HFFc6 (cell line): ENCODE data around the gene BCL2. TPM values are rescaled to one million over a fixed set of nuclear protein-coding genes. Genes with fewer than 3 reads are reported as not detected.

Source experiments
- DNase-seq: peaks from one replicate; pipeline ENCODE4 v3.0.0-alpha.2; 2018
- H3K27ac Mint-ChIP-seq: 2 replicates; pipeline ENCODE4 v1.8.0; 2020; ENCODE audit warnings: mild to moderate bottlenecking, mixed read lengths
- H3K27me3 Mint-ChIP-seq: 2 replicates; pipeline ENCODE4 v1.8.0; 2021; ENCODE audit warnings: mild to moderate bottlenecking, moderate library complexity, mixed read lengths; ENCODE audit not compliant: insufficient read depth
- H3K36me3 Mint-ChIP-seq: 2 replicates; pipeline ENCODE4 v1.8.0; 2021; ENCODE audit warnings: low read depth, mixed read lengths
- H3K4me1 Mint-ChIP-seq: 2 replicates; pipeline ENCODE4 v1.8.0; 2020; ENCODE audit warnings: low read depth, mixed read lengths
- H3K4me3 Mint-ChIP-seq: 2 replicates; pipeline ENCODE4 v1.8.0; 2020; ENCODE audit warnings: mild to moderate bottlenecking, moderate library complexity, mixed read lengths
- H3K9me3 Mint-ChIP-seq: 2 replicates; pipeline ENCODE4 v1.8.0; 2020; ENCODE audit warnings: mild to moderate bottlenecking, mixed read lengths
- total RNA-seq, 6 experiments: library from RNA; stranded (reverse); fragmentation: NEBNext Ultra II Directional; extraction: Animal tissue kit (Norgen Biotek cat#: 25700); gene quantifications; 2 replicates in 1 of 6; 3 replicates in 5 of 6; pipeline ENCODE4 v1.2.3, GENCODE V29; 2021
- TF ChIP-seq, protein P1 (sequence below): fragments of 200-600 bp; sonication (generic); IDR thresholded peaks from 2 replicates; pipeline ENCODE4 v1.5.0; 2021; ENCODE audit warnings: antibody characterized with exemption, mild to moderate bottlenecking

BCL2 gene
- total RNA-seq, 6 experiments from 2014 or later, result 0.17 to 1.1 (median 0.95) TPM

DNA sequence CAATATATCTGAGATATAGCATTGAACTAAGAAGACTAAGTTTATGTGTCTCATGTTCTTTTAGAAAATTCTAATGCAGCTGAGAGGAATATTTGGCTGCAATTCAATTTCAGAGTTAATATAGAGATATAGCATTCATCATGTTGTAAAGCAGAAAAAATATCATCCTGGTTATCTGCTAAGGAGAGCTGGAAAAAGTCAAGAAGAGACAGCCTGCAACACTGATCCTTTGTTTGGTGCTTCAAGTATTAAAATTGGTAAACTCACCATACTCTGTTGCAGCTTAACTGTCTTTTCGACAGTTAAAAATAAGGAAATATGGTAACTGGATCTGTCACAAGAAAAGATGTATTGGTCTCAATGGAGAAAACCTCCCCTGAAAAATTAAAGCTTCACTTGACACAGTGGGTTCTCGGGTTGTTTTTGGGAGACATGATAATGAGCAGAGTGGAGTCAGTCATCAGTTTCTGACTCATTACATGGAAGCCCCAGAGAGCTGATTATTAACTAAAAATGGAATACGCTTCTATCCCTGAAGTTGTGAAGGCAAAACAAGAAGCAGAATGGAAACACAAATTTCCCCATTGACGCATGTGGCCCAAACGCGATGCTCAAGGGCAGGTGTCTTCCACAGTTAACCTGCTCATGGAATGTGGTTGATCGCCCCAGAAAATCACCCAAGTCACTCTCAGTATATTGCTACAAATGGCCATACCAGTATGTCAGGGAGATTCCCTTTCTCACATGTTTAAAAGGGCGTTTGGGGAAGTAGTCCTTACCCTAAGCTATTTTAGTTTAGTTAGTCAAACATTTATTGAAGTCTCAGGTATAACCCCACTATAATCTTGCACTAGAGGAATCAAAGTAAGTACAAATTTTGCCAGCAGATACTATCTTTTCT is 8.2 kb downstream of the BCL2 start:
- Mint-ChIP-seq H3K27me3 (peaks cover 38% of the 10 kb centered on the region; the same call in 1 of the 2 replicates), H3K4me1 (no peaks in the 10 kb centered on the region; the same call in 1 of the 2 replicates), H3K27ac (no peak overlapping the region), H3K4me3 (no peak overlapping the region), H3K36me3 (no peaks in the 10 kb centered on the region), H3K9me3 (no peaks in the 10 kb centered on the region)
- DNase-seq, result no peak
- TF ChIP-seq, protein P1, sequence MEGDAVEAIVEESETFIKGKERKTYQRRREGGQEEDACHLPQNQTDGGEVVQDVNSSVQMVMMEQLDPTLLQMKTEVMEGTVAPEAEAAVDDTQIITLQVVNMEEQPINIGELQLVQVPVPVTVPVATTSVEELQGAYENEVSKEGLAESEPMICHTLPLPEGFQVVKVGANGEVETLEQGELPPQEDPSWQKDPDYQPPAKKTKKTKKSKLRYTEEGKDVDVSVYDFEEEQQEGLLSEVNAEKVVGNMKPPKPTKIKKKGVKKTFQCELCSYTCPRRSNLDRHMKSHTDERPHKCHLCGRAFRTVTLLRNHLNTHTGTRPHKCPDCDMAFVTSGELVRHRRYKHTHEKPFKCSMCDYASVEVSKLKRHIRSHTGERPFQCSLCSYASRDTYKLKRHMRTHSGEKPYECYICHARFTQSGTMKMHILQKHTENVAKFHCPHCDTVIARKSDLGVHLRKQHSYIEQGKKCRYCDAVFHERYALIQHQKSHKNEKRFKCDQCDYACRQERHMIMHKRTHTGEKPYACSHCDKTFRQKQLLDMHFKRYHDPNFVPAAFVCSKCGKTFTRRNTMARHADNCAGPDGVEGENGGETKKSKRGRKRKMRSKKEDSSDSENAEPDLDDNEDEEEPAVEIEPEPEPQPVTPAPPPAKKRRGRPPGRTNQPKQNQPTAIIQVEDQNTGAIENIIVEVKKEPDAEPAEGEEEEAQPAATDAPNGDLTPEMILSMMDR, result no peak

DNA sequence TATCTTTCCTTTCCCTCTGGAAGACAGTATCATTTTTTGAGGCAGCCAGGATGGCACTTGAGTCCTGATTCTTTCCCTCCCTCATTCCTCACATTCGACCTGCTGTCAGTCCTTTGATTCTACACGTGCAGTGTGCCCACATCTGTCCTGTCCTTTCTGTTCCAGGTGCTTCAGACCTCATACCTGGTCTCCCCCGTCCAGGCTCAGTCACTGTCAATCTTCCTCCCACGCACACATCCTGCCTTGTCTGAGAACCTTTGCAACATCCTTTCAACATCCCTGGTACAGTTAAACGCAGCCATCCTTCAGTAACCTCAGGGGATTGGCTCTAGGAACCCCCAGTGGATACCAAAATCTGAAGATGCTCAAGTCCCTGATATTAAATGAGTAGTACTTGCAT is 10.1 kb downstream of the BCL2 start:
- no peak overlapping the region for H3K27ac Mint-ChIP-seq
- TF ChIP-seq, protein P1, result no peak
- H3K4me1 Mint-ChIP-seq, result no peaks in the 10 kb centered on the region; the same call in 1 of the 2 replicates

DNA sequence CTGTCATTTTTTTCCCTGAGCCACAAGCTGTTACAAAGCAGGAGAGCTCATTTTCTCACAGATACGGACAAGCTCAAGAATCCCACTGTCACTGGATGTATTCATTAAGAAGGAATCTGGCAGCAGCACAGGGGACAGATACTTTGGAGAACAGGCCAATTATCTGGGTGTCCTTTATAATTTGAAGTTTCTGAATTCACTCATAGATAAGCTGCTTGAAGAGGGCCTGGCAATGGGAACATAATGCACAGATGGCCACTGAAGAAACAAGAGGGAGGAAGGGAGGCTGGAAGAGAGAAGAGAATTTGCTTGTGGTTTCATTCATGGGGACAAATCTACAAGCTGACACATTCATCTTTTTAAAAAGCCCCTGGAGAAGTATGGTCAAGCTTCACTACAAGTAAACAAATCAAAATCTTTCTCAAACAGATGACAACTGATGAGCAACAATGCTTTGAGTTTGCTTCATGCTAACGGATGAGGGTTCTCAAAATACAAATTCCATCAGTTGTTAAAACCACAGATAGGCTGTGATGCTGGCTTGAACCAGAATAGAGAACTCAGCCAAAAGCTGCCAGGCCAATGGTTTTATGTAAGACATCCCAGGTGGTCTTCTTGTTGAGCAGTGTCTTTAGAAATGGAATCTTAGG is 11.9 kb downstream of the BCL2 start:
- Mint-ChIP-seq H3K9me3 (no peaks in the 10 kb centered on the region), H3K27ac (no peak overlapping the region), H3K4me3 (no peak overlapping the region), H3K27me3 (peaks cover 23% of the 10 kb centered on the region; the same call in 1 of the 2 replicates), H3K4me1 (no peaks in the 10 kb centered on the region; the same call in 1 of the 2 replicates), H3K36me3 (no peaks in the 10 kb centered on the region)
- TF ChIP-seq, protein P1, result no peak
- no peak for DNase-seq

More for the DNA sequence above, 10.1 kb downstream of the BCL2 start:
- Mint-ChIP-seq H3K27me3 (peaks cover 34% of the 10 kb centered on the region; the same call in 1 of the 2 replicates), H3K4me3 (no peak overlapping the region), H3K36me3 (no peaks in the 10 kb centered on the region), H3K9me3 (no peaks in the 10 kb centered on the region)
- no peak for DNase-seq

DNA sequence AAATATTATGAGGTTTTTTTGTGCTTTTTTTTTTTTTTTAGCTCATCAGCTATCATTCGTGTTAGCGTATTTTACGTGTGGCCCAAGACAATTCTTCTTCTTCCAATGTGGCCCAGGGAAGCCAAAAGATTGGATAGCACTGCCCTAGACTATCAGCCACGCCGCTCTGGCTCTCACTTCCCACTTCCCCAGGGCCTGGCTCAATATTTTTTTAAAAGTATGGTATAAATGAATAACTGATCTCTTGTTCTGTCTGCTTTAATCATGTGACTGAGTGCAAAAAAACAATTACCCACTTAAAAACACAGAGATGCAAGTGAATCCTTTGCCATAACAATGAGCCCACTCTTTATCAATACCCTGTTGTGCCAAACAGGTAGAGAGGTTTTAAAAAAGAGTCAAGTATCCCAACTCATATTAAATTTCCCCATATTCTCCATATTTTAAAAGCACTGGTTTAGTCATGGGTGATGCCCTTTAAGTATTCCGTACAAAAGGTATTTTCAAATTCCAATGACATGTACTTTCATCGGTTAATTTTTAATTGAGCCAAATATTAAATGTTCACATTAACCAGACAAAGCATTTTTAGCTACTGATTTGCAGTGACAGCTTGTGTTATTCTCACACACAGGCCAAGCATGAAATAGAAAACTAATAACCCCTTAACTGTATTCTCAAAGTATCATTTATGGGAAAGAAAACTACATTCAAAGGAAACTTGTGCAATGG is 12.6 kb downstream of the BCL2 start:
- no peak overlapping the region for H3K27ac Mint-ChIP-seq

DNA sequence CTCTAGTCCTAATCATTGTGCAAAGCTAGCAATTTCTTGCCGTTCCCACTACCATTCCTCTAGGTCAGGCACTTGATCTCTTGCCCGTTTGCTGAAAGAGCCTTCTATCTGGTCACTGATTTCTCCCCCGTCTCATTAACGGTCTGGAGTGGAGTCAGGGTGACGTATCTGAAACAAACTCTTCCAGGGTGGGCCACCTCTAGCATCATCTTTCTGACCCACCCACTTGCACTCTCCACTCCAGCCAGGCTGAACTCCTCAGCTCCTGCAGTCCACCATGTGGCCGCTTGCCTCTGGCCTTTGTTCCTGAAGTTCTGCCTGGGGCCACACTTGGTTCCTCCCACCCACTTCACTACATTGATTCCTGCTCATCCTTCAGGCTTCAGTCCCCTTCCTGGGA is 13.3 kb downstream of the BCL2 start:
- DNase-seq, result no peak
- H3K4me3 Mint-ChIP-seq, result no peak overlapping the region
- TF ChIP-seq, protein P1, result no peak

More for the DNA sequence above, 12.6 kb downstream of the BCL2 start:
- Mint-ChIP-seq H3K36me3 (no peaks in the 10 kb centered on the region), H3K4me1 (no peaks in the 10 kb centered on the region; the same call in 1 of the 2 replicates), H3K9me3 (no peaks in the 10 kb centered on the region), H3K4me3 (no peak overlapping the region), H3K27me3 (peaks cover 23% of the 10 kb centered on the region; the same call in 1 of the 2 replicates)
- no peak for DNase-seq
- TF ChIP-seq, protein P1, result no peak

More for the DNA sequence above, 13.3 kb downstream of the BCL2 start:
- Mint-ChIP-seq H3K27me3 (peaks cover 18% of the 10 kb centered on the region; the same call in 1 of the 2 replicates), H3K4me1 (no peaks in the 10 kb centered on the region; the same call in 1 of the 2 replicates), H3K27ac (no peak overlapping the region), H3K9me3 (no peaks in the 10 kb centered on the region), H3K36me3 (no peaks in the 10 kb centered on the region)
